GM12873 (cell line): ENCODE results near the gene CPNE5.
A peak's percentile ranks its signal among the peaks of the same experiment; 100 is the strongest.

Experiments used
- TF ChIP-seq, protein P1 (sequence below): IDR thresholded peaks from 2 replicates; pipeline ENCODE4 v1.5.1; 2012; ENCODE audit warnings: low read depth, mild to moderate bottlenecking, moderate library complexity, low read length, control low read depth; ENCODE audit not compliant: insufficient read depth; ENCODE audit errors: missing control alignments

The CPNE5 gene

DNA sequence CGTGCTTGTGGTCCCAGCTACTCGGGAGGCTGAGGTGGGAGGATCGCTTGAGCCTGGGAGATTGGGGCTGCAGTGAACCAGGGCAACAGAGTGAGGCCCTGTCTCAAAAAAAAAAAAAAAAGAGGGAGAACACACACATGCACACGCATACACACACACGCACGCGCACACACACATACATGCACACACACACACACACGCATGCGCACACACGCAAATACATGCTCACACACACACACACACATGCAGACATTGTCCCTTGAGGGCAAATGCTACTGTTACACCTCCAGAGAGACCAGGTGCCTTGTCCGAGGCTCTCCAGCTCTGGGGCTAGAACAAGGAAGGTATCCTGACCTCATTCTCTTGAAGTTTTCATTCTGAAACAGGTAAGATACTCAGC is 77.1 kb downstream of the CPNE5 start:
- TF ChIP-seq, protein P1, sequence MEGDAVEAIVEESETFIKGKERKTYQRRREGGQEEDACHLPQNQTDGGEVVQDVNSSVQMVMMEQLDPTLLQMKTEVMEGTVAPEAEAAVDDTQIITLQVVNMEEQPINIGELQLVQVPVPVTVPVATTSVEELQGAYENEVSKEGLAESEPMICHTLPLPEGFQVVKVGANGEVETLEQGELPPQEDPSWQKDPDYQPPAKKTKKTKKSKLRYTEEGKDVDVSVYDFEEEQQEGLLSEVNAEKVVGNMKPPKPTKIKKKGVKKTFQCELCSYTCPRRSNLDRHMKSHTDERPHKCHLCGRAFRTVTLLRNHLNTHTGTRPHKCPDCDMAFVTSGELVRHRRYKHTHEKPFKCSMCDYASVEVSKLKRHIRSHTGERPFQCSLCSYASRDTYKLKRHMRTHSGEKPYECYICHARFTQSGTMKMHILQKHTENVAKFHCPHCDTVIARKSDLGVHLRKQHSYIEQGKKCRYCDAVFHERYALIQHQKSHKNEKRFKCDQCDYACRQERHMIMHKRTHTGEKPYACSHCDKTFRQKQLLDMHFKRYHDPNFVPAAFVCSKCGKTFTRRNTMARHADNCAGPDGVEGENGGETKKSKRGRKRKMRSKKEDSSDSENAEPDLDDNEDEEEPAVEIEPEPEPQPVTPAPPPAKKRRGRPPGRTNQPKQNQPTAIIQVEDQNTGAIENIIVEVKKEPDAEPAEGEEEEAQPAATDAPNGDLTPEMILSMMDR, result no peak

- TF ChIP-seq, protein P1, result no peak
Measured at GRCh38 chr6:36760685-36761435, 78.4 kb downstream of the CPNE5 start.

DNA sequence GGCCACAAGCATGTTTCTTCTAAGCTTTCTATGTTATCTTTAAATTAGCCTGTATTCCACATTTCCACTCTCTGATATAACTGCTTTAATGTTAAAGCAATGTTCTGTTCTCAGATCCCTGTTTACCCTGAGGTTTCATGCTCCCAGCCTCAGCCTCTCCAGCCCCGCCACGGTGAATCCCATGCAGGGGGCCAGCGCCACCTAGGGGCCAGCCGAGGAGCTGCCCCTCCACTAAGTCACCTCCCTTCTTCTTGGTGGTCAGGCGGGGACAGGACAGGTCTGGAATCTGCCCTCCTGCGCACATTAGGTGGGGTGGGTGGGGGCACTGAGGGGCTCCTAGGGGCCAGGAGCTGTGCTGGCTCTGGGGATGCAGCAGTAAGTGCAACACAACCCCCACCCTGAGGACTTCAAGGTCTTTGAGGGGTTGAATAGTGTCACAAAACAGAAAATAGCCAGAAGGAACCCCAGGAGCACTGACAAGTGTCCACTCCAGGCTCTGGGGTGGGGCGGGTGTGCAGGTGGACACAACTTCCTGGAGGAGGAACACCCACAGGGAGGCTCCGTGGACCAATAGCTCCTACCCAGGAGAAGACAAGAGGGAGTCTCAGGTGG is 80.0 kb downstream of the CPNE5 start:
- TF ChIP-seq, protein P1, result peak; percentile 98

DNA sequence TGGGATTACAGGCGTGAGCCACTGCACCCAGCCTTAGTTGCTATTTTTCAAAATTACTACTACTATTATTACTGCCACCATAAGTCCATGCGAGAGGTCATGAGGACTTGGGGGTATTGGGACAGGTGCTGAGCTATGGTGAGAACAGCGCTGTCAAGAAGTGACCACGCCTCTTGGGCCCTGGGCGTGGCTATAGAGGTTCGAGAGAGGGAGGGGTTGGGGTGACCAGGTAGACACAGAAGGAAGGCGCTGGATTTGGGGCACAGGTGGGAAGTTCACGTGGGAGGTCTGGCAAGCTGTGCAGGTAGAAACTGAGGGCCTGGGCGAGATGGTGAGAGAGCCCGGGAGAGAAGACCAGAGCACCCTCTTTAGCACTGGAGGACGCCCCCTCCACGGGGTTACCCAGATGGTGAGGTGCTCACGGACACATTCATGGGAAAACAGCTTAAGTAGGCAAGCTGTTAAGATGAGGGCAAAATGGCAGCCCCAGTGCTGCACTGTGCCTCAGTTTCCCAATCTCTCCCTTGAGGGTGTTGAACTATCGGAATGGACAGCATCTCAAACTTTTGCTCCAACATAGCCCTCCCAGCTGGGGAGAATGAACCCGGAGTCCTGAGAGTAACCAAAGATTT is 80.6 kb downstream of the CPNE5 start:
- TF ChIP-seq, protein P1, result no peak

- TF ChIP-seq, protein P1, result no peak
Measured at GRCh38 chr6:36757943-36758508, 81.2 kb downstream of the CPNE5 start.

GRCh38 chr6:36757206-36757605 is 82.0 kb downstream of the CPNE5 start:
- TF ChIP-seq, protein P1, result peak; percentile 36

DNA sequence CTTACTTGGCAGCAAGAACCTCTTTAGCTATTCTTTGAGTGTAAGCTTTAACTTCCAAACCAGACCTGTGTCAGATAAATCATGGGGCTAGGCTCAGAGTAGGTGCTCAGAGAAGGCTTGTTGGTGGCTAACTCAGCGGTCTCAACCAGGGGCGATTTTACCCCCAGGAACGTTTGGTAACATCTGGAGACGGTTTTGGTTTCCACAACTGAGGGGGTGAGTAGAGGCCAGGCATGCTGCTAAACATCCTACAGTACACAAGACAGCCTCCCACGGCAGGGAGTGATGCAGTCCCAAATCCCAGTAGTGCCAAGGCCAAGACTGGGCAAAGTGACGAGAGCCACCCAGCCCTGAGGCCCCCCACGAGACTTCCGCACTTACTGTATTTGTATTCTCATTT is 82.5 kb downstream of the CPNE5 start:
- TF ChIP-seq, protein P1, result no peak
